Neural cell (in vitro differentiated cells): ENCODE results near the gene CCDC40. TPM values are rescaled to one million over a fixed set of nuclear protein-coding genes. Genes with fewer than 3 reads are reported as not detected.

Experiments
- H2AFZ ChIP-seq: fragments of 200-600, 300-800 bp; sonication (generic), shearing (Covaris generic); 2 replicates; pipeline ENCODE4 v1.6.0; 2014; ENCODE audit warnings: low read depth, mild to moderate bottlenecking, antibody characterized with exemption, low read length, moderate library complexity
- H3F3A ChIP-seq: fragments of 200-600 bp; shearing (Covaris generic); 2 replicates; pipeline ENCODE4 v1.6.1; 2016; ENCODE audit warnings: mild to moderate bottlenecking, moderate library complexity, mixed read lengths, antibody characterized with exemption, low read length; ENCODE audit not compliant: insufficient read depth, poor library complexity, severe bottlenecking
- H3K27ac ChIP-seq: fragments of 200-600, 300-800 bp; sonication (generic), shearing (Covaris generic); 2 replicates; pipeline ENCODE4 v1.5.1; 2014; ENCODE audit warnings: mild to moderate bottlenecking, low read length, moderate library complexity
- H3K27me3 ChIP-seq: fragments of 300-800, 200-600 bp; sonication (generic), shearing (Covaris generic); 2 replicates; pipeline ENCODE4 v1.6.0; 2014; ENCODE audit warnings: mild to moderate bottlenecking, low read depth, low read length, moderate library complexity; ENCODE audit not compliant: insufficient read depth
- H3K36me3 ChIP-seq: fragments of 300-800, 200-600 bp; sonication (generic), shearing (Covaris generic); 2 replicates; pipeline ENCODE4 v1.5.1; 2014; ENCODE audit warnings: mild to moderate bottlenecking, antibody characterized with exemption, low read length, moderate library complexity; ENCODE audit not compliant: insufficient read depth
- H3K4me2 ChIP-seq: fragments of 300-800, 200-600 bp; sonication (generic), shearing (Covaris generic); 2 replicates; pipeline ENCODE4 v1.6.0; 2014; ENCODE audit warnings: mild to moderate bottlenecking, low read length
- H3K4me3 ChIP-seq: fragments of 300-800, 200-600 bp; sonication (generic), shearing (Covaris generic); 2 replicates; pipeline ENCODE4 v1.5.1; 2014; ENCODE audit warnings: mild to moderate bottlenecking, low read length, moderate library complexity
- H3K79me2 ChIP-seq: fragments of 200-600 bp; shearing (Covaris generic); replicated peaks from 2 replicates; pipeline ENCODE4 v1.6.0; 2014; ENCODE audit warnings: mild to moderate bottlenecking, low read length, moderate library complexity; ENCODE audit not compliant: insufficient read depth
- H3K9ac ChIP-seq: fragments of 300-800, 200-600 bp; sonication (generic), shearing (Covaris generic); 2 replicates; pipeline ENCODE4 v1.6.1; 2016; ENCODE audit warnings: mild to moderate bottlenecking, low read length, mixed read lengths
- H3K9me2 ChIP-seq: fragments of 200-600 bp; shearing (Covaris generic); 2 replicates; pipeline ENCODE4 v1.6.1; 2016; ENCODE audit warnings: mild to moderate bottlenecking, low read length, mixed read lengths; ENCODE audit not compliant: insufficient read depth
- H3K9me3 ChIP-seq: fragments of 200-600, 300-800 bp; sonication (generic), shearing (Covaris generic); 2 replicates; pipeline ENCODE4 v1.6.1; 2016; ENCODE audit warnings: mild to moderate bottlenecking, mixed run types, low read length, moderate library complexity, mixed read lengths
- H4K20me1 ChIP-seq: fragments of 200-600 bp; shearing (Covaris generic); 2 replicates; pipeline ENCODE4 v1.6.1; 2016; ENCODE audit warnings: mild to moderate bottlenecking, mixed run types; ENCODE audit not compliant: insufficient read depth
- CTCF ChIP-seq: fragments of 450-650 bp; IDR thresholded peaks from 2 replicates; pipeline ENCODE4 v1.5.1; 2014; ENCODE audit warnings: antibody characterized with exemption, mild to moderate bottlenecking, moderate library complexity; ENCODE audit not compliant: poor library complexity, severe bottlenecking
- EP300 ChIP-seq: fragments of 450-650 bp; conservative IDR thresholded peaks from 2 replicates; pipeline ENCODE4 v1.6.1; 2014; ENCODE audit warnings: antibody characterized with exemption, mild to moderate bottlenecking, moderate library complexity; ENCODE audit not compliant: poor library complexity, severe bottlenecking
- EZH2 ChIP-seq: fragments of 200-600, 300-800 bp; shearing (Covaris generic), sonication (generic); IDR thresholded peaks from 2 replicates; pipeline ENCODE4 v1.6.1; 2014; ENCODE audit warnings: antibody characterized with exemption, low read length, borderline replicate concordance, mild to moderate bottlenecking; ENCODE audit not compliant: insufficient read depth, poor library complexity, severe bottlenecking
- MXI1 ChIP-seq: fragments of 450-650 bp; conservative IDR thresholded peaks from 2 replicates; pipeline ENCODE4 v1.6.1; 2014; ENCODE audit warnings: antibody characterized with exemption, mild to moderate bottlenecking; ENCODE audit not compliant: poor library complexity, severe bottlenecking
- POLR2AphosphoS5 ChIP-seq: IDR thresholded peaks from 2 replicates; pipeline ENCODE4 v1.6.1; 2012
- RAD21 ChIP-seq: fragments of 450-650 bp; conservative IDR thresholded peaks from 2 replicates; pipeline ENCODE4 v1.6.1; 2014; ENCODE audit warnings: antibody characterized with exemption, mild to moderate bottlenecking, moderate library complexity
- REST ChIP-seq: IDR thresholded peaks from 2 replicates; pipeline ENCODE4 v1.6.1; 2012; ENCODE audit warnings: borderline replicate concordance
- SMC3 ChIP-seq: fragments of 450-650 bp; conservative IDR thresholded peaks from 2 replicates; pipeline ENCODE4 v1.6.1; 2014; ENCODE audit warnings: antibody characterized with exemption, mild to moderate bottlenecking, moderate library complexity; ENCODE audit not compliant: poor library complexity
- TAF1 ChIP-seq: IDR thresholded peaks from 2 replicates; pipeline ENCODE4 v1.6.1; 2012; ENCODE audit warnings: low read depth
- polyA plus RNA-seq: library from polyadenylated mRNA; depleted of rRNA; stranded (reverse); fragments of >200 nt; gene quantifications from 2 replicates; pipeline ENCODE4 v1.2.3, GENCODE V29; 2014

Gene CCDC40
- polyA plus RNA-seq, 1 donor from 2014 or later: 5.5 TPM

DNA sequence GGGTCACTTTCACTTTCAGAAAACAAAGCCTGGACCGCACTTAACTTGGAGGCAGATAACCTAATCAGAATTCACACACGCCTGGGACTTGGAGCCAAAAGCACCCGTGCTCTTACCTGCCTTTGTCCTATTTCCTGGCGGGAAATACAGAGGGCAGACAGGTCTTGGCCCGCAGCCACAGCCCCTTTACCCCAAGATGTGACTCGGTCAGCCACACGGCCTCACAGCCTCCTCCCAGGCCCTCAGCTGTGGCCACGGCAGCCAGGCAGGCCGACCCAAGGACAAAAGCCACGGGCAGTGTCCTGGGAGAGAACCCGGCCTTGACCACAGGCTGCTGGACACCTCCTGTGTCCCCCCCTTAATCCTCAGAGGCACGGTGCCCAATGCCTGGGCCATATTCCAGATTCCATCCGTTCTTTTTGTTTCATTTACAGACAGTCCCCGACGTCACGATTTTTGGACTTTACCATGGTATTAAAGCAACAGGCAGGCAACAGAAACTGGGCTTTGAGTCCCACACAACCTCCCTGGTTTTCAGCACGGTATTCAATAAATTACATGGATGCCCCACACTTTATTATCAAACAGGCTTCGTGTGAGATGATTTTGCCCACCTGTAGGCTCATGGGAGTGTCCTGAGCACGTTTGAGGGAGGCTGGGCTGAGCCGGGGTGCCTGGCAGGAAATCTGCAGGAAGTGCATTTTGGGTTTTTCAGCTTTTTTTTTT is 34.8 kb downstream of the CCDC40 start:
- Histone ChIP-seq H3K36me3 (no peaks in the 10 kb centered on the region), H3K9me2 (no peaks in the 10 kb centered on the region), H3K4me2 (no peak overlapping the region), H3K9me3 (no peaks in the 10 kb centered on the region), H3K9ac (no peak overlapping the region), H3K79me2 (no peaks in the 10 kb centered on the region), H3K4me3 (no peak overlapping the region), H3K27ac (no peak overlapping the region), H3K27me3 (no peaks in the 10 kb centered on the region), H2AFZ (no peak overlapping the region), H4K20me1 (no peaks in the 10 kb centered on the region), H3F3A (no peaks in the 10 kb centered on the region)
- TF ChIP-seq SMC3 (no peak), POLR2AphosphoS5 (no peak), RAD21 (no peak), REST (no peak), TAF1 (no peak), EZH2 (no peak), CTCF (no peak), EP300 (no peak), MXI1 (no peak)

GRCh38 chr17:80072410-80072809 is 36.0 kb downstream of the CCDC40 start:
- no peaks in the 10 kb centered on the region for H3F3A ChIP-seq
- no peak overlapping the region for H3K4me3 ChIP-seq
- no peaks in the 10 kb centered on the region for H3K27me3 ChIP-seq
- no peak overlapping the region for H3K27ac ChIP-seq
- no peaks in the 10 kb centered on the region for H3K9me3 ChIP-seq
- no peak overlapping the region for H3K4me2 ChIP-seq
- no peak for TF ChIP-seq EZH2
- TF ChIP-seq RAD21: no peak
- no peak for TF ChIP-seq SMC3
- no peak for TF ChIP-seq TAF1
- TF ChIP-seq MXI1: no peak
- no peak for TF ChIP-seq POLR2AphosphoS5
- TF ChIP-seq CTCF: no peak
- no peak for TF ChIP-seq REST
- TF ChIP-seq EP300: no peak
- H3K36me3 ChIP-seq: no peaks in the 10 kb centered on the region
- H2AFZ ChIP-seq: no peak overlapping the region
- H3K9ac ChIP-seq: no peak overlapping the region
- H4K20me1 ChIP-seq: no peaks in the 10 kb centered on the region
- H3K9me2 ChIP-seq: no peaks in the 10 kb centered on the region
- H3K79me2 ChIP-seq: no peaks in the 10 kb centered on the region
